Measurements from ENCODE around the gene MCRS1. TPM values are rescaled to one million over a fixed set of nuclear protein-coding genes. Genes with fewer than 3 reads are reported as not detected.
A peak's percentile ranks its signal among the peaks of the same experiment; 100 is the strongest.

MCRS1 gene
- total and polyA plus RNA-seq, 8 donors: 40.5 to 65.2 (median 52.3) TPM

DNA sequence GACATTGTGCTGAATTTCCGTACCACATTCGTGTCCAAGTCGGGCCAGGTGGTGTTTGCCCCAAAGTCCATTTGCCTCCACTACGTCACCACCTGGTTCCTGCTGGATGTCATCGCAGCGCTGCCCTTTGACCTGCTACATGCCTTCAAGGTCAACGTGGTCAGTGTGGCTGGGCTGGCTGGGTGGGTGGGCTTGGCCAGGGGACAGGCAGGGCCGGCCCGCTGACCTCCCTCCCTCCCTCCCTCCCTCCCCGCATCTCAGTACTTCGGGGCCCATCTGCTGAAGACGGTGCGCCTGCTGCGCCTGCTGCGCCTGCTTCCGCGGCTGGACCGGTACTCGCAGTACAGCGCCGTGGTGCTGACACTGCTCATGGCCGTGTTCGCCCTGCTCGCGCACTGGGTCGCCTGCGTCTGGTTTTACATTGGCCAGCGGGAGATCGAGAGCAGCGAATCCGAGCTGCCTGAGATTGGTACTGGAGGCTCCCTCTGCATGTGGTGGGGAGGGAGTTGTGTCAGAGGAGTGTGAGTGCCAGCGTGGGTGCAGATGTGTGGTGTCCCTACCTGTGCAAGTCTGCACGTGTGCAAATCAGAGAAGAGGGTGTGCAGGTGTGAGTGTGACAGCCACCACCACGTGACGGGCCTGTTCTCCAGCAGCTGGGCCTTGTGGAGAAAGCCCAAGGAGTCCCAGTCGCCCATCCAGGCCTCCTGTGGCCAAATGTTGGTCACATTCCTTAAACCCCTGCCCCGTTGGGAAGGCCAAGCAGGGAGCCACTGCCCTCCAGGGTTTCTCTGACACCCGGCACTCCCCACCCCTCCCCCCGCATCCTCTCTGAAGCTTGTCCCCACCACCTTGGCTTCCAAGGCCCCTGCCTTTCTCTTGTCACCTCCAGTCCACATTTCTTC is 23.8 kb downstream of the MCRS1 start:
- TF ChIP-seq, protein P1, sequence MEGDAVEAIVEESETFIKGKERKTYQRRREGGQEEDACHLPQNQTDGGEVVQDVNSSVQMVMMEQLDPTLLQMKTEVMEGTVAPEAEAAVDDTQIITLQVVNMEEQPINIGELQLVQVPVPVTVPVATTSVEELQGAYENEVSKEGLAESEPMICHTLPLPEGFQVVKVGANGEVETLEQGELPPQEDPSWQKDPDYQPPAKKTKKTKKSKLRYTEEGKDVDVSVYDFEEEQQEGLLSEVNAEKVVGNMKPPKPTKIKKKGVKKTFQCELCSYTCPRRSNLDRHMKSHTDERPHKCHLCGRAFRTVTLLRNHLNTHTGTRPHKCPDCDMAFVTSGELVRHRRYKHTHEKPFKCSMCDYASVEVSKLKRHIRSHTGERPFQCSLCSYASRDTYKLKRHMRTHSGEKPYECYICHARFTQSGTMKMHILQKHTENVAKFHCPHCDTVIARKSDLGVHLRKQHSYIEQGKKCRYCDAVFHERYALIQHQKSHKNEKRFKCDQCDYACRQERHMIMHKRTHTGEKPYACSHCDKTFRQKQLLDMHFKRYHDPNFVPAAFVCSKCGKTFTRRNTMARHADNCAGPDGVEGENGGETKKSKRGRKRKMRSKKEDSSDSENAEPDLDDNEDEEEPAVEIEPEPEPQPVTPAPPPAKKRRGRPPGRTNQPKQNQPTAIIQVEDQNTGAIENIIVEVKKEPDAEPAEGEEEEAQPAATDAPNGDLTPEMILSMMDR (IDR thresholded peaks at IDR 0.05): no peak
- Histone ChIP-seq H3K4me3 (no peak overlapping the region), H3K9me3 (no peaks in the 10 kb centered on the region), H3K4me1 (peaks cover 6 to 12% of the 10 kb centered on the region in 2 donors), H3K27me3 (peaks cover 17 to 81% of the 10 kb centered on the region in 2 donors), H3K27ac (no peak overlapping the region), H3K36me3 (no peaks in the 10 kb centered on the region)
- DNase-seq (peak in 1 of 4 donors; percentile 75), ATAC-seq (no peak)
- intact Hi-C loops (cut with DNase I): no loop called here

DNA sequence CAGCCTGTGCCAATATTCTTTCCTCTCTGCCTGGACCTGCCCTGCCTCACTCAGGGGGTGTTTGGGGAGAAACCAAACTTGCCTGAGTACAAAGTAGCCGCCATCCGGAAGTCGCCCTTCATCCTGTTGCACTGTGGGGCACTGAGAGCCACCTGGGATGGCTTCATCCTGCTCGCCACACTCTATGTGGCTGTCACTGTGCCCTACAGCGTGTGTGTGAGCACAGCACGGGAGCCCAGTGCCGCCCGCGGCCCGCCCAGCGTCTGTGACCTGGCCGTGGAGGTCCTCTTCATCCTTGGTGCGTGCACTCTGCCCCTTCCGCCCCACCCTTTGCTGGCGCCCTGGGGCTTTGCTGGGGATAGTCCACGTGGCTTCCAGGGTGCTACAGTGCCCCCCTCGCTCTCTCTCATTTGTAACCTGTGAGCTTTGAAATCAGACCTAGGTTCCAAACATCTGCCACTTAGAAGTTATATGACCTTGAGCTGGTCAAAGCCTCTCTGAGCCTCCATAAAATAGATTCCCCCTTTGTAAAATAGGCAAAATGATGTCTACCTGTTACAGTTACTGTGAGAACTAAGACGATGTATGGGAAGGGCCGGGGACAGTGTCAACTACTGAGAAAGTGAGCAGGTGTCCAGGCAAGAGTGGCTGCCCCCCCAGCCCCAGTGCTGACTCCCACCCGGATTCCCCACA is 24.6 kb downstream of the MCRS1 start:
- intact Hi-C loops (cut with DNase I): no loop called here
- Histone ChIP-seq H3K27ac (no peak overlapping the region), H3K27me3 (peaks cover 15 to 81% of the 10 kb centered on the region in 2 donors), H3K4me3 (no peak overlapping the region), H3K4me1 (peaks cover 4 to 12% of the 10 kb centered on the region in 2 donors), H3K36me3 (no peaks in the 10 kb centered on the region), H3K9me3 (no peaks in the 10 kb centered on the region)
- peak in 1 of 4 donors; percentile 75 for DNase-seq
- ATAC-seq: no peak
- TF ChIP-seq, protein P1 (IDR thresholded peaks at IDR 0.05): no peak

DNA sequence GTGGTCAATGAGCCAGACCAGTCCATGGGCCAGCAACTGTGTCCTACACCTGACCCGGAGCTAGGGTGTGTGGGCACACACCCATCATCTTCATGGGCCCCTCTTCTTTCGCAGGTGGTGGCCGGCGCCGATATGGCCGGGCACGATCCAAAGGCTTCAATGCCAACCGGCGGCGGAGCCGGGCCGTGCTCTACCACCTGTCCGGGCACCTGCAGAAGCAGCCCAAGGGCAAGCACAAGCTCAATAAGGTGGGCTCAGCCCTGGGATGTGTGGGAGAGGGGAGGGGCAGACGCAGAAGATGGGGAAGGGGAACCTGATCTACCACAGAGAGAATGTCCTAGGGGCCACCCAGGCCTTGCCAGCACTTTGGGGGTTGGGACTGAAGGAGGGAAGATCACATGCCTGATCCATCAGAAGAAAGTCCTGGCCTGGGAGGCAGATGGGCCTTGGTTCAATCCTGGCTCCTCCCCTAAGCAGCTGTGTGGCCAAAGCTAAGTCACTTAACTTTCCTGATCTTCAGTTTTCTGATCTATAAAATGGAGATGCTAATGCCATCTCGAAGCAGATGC is 25.3 kb downstream of the MCRS1 start:
- DNase-seq: peak in 1 of 4 donors; percentile 71
- Histone ChIP-seq H3K27me3 (peaks cover 20 to 81% of the 10 kb centered on the region in 2 donors), H3K4me1 (peaks cover 10 to 17% of the 10 kb centered on the region in 2 donors), H3K27ac (no peak overlapping the region), H3K36me3 (no peaks in the 10 kb centered on the region), H3K9me3 (no peaks in the 10 kb centered on the region), H3K4me3 (no peak overlapping the region)
- TF ChIP-seq, protein P1 (IDR thresholded peaks at IDR 0.05): no peak
- no peak for ATAC-seq
- intact Hi-C loops (cut with DNase I): no loop called here

DNA sequence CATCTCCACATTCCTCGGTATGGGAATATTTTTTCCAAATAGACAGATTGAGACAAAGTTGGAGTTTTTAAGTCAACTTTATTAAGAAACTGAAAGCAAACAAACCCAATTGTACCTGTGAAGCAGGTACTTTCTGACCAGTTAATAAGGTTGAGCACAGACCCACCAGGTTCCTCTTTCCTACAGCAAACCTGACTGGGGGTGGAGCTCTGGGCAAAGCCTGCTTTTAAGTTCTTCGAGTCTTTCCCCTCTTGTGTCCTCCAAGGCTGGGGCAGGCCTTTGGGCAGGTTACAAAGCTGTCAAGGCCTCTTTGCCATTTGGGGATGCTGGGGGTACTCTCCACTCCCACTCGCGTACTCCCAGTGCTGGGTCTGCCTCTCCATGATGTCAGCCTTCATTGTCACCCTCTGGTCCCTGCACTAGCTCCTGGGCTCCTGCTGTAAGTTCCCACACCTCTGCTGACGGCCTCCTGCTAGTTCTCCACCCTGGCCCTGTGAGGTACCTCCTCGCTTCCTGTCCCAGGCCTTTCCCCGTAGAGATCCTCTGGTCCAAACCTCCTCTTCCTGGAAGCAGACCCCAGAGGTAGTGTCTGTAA is 25.9 kb downstream of the MCRS1 start:
- ATAC-seq (no peak), DNase-seq (peak in 1 of 4 donors; percentile 30)
- Histone ChIP-seq H3K4me1 (peaks cover 15 to 24% of the 10 kb centered on the region in 2 donors), H3K27me3 (peaks cover 26 to 81% of the 10 kb centered on the region in 2 donors), H3K9me3 (no peaks in the 10 kb centered on the region), H3K36me3 (no peaks in the 10 kb centered on the region), H3K27ac (no peak overlapping the region), H3K4me3 (no peak overlapping the region)
- intact Hi-C loops (cut with DNase I): no loop called here
- TF ChIP-seq, protein P1 (IDR thresholded peaks at IDR 0.05): no peak

All from left lung (tissue), 10 donors.